Ectodermal cell (in vitro differentiated cells): Measurements from ENCODE around the gene NUDCD3.

ENCODE experiments used
- H3K27ac ChIP-seq: 2 replicates; pipeline ENCODE4 v1.7.0; 2013; ENCODE audit warnings: mild to moderate bottlenecking, low read depth, low read length; ENCODE audit not compliant: insufficient read depth, poor library complexity, severe bottlenecking
- H3K27me3 ChIP-seq: 2 replicates; pipeline ENCODE4 v1.7.0; 2013; ENCODE audit warnings: mild to moderate bottlenecking, low read length; ENCODE audit not compliant: insufficient read depth, control insufficient read depth, poor library complexity, severe bottlenecking
- H3K36me3 ChIP-seq: one replicate; pipeline ENCODE4 v1.7.0; 2013; ENCODE audit warnings: low read length; ENCODE audit not compliant: control insufficient read depth, insufficient read depth
- H3K4me1 ChIP-seq: one replicate; pipeline ENCODE4 v1.7.0; 2013; ENCODE audit warnings: low read length; ENCODE audit not compliant: control insufficient read depth, insufficient read depth
- H3K4me3 ChIP-seq: 2 replicates; pipeline ENCODE4 v1.7.0; 2013; ENCODE audit warnings: low read depth, low read length, control low read depth; ENCODE audit not compliant: insufficient read depth
- H3K9me3 ChIP-seq: 2 replicates; pipeline ENCODE4 v1.7.0; 2013; ENCODE audit warnings: mild to moderate bottlenecking, low read length, moderate library complexity; ENCODE audit not compliant: control insufficient read depth
- WGBS, 2 experiments: methylation state at CpG; one replicate each; pipeline ENCODE4 v1.1.7; 2013; ENCODE audit warnings: missing lambda C conversion rate in 2 of 2; 5-methylcytosine and 5-hydroxymethylcytosine counted together

Gene NUDCD3

GRCh38 chr7:44394112-44394447 is 96.4 kb downstream of the NUDCD3 start:
- H3K9me3 ChIP-seq, result no peaks in the 10 kb centered on the region
- H3K4me3 ChIP-seq, result no peak overlapping the region
- 94% methylated on average over 6 of the region's 6 CpGs for WGBS, 2 experiments
- no peaks in the 10 kb centered on the region for H3K27me3 ChIP-seq
- no peaks in the 10 kb centered on the region for H3K4me1 ChIP-seq
- no peak overlapping the region for H3K27ac ChIP-seq
- H3K36me3 ChIP-seq, result peaks cover under 1% of the 10 kb centered on the region

- H3K4me3 ChIP-seq, result no peak overlapping the region
- no peak overlapping the region for H3K27ac ChIP-seq
- H3K4me1 ChIP-seq, result no peaks in the 10 kb centered on the region
- H3K27me3 ChIP-seq, result no peaks in the 10 kb centered on the region
- 94% methylated on average over 7 of the region's 7 CpGs for WGBS, 2 experiments
- peaks cover 6% of the 10 kb centered on the region for H3K36me3 ChIP-seq
- no peaks in the 10 kb centered on the region for H3K9me3 ChIP-seq
Measured at GRCh38 chr7:44393238-44394111, 97.0 kb downstream of the NUDCD3 start.

GRCh38 chr7:44392618-44393010 is 97.8 kb downstream of the NUDCD3 start:
- Histone ChIP-seq H3K36me3 (peaks cover 6% of the 10 kb centered on the region), H3K4me1 (no peaks in the 10 kb centered on the region), H3K27ac (no peak overlapping the region), H3K9me3 (no peaks in the 10 kb centered on the region), H3K27me3 (no peaks in the 10 kb centered on the region), H3K4me3 (no peak overlapping the region)

- 96 to 97% methylated on average over 11 of the region's 11 CpGs for WGBS, 2 experiments
- Histone ChIP-seq H3K36me3 (peaks cover 6% of the 10 kb centered on the region), H3K4me1 (no peaks in the 10 kb centered on the region), H3K9me3 (no peaks in the 10 kb centered on the region), H3K27me3 (no peaks in the 10 kb centered on the region), H3K4me3 (no peak overlapping the region), H3K27ac (no peak overlapping the region)
Measured at GRCh38 chr7:44391746-44392617, 98.5 kb downstream of the NUDCD3 start.

GRCh38 chr7:44391171-44391570 is 99.3 kb downstream of the NUDCD3 start:
- no peaks in the 10 kb centered on the region for H3K9me3 ChIP-seq
- no peak overlapping the region for H3K27ac ChIP-seq
- no peaks in the 10 kb centered on the region for H3K4me1 ChIP-seq
- H3K4me3 ChIP-seq, result no peak overlapping the region
- WGBS, 2 experiments, result 94 to 97% methylated on average over 10 of the region's 10 CpGs
- no peaks in the 10 kb centered on the region for H3K27me3 ChIP-seq
- peaks cover 6% of the 10 kb centered on the region for H3K36me3 ChIP-seq

- Histone ChIP-seq H3K27ac (no peak overlapping the region), H3K4me1 (no peaks in the 10 kb centered on the region), H3K9me3 (no peaks in the 10 kb centered on the region), H3K4me3 (no peak overlapping the region), H3K36me3 (peaks cover 6% of the 10 kb centered on the region), H3K27me3 (no peaks in the 10 kb centered on the region)
- 93 to 96% methylated on average over 2 of the region's 2 CpGs for WGBS, 2 experiments
Measured at GRCh38 chr7:44390701-44391100, 99.8 kb downstream of the NUDCD3 start.

- no peak overlapping the region for H3K27ac ChIP-seq
- no peaks in the 10 kb centered on the region for H3K9me3 ChIP-seq
- WGBS, 2 experiments, result 95% methylated on average over 14 of the region's 14 CpGs
- no peaks in the 10 kb centered on the region for H3K27me3 ChIP-seq
- H3K4me1 ChIP-seq, result no peaks in the 10 kb centered on the region
- H3K36me3 ChIP-seq, result peaks cover 9% of the 10 kb centered on the region
- H3K4me3 ChIP-seq, result no peak overlapping the region
Measured at GRCh38 chr7:44388089-44388970, 102.1 kb downstream of the NUDCD3 start.

- H3K4me1 ChIP-seq, result no peaks in the 10 kb centered on the region
- H3K27me3 ChIP-seq, result no peaks in the 10 kb centered on the region
- H3K36me3 ChIP-seq, result peaks cover 9% of the 10 kb centered on the region
- WGBS, 2 experiments, result 93 to 98% methylated on average over 2 of the region's 2 CpGs
- H3K27ac ChIP-seq, result no peak overlapping the region
- H3K4me3 ChIP-seq, result no peak overlapping the region
- no peaks in the 10 kb centered on the region for H3K9me3 ChIP-seq
Measured at GRCh38 chr7:44387389-44387788, 103.1 kb downstream of the NUDCD3 start.

- Histone ChIP-seq H3K4me1 (no peaks in the 10 kb centered on the region), H3K36me3 (peaks cover 9% of the 10 kb centered on the region), H3K9me3 (no peaks in the 10 kb centered on the region), H3K4me3 (no peak overlapping the region), H3K27me3 (no peaks in the 10 kb centered on the region), H3K27ac (no peak overlapping the region)
- WGBS, 2 experiments, result 95 to 98% methylated on average over 8 of the region's 8 CpGs
Measured at GRCh38 chr7:44386139-44386913, 104.1 kb downstream of the NUDCD3 start.
